ENCODE data around the gene CDCA3. TPM values are rescaled to one million over a fixed set of nuclear protein-coding genes. Genes with fewer than 3 reads are reported as not detected.

The CDCA3 gene
- total and polyA plus RNA-seq, 8 donors, result 0.08 to 1.2 (median 0.73) TPM

DNA sequence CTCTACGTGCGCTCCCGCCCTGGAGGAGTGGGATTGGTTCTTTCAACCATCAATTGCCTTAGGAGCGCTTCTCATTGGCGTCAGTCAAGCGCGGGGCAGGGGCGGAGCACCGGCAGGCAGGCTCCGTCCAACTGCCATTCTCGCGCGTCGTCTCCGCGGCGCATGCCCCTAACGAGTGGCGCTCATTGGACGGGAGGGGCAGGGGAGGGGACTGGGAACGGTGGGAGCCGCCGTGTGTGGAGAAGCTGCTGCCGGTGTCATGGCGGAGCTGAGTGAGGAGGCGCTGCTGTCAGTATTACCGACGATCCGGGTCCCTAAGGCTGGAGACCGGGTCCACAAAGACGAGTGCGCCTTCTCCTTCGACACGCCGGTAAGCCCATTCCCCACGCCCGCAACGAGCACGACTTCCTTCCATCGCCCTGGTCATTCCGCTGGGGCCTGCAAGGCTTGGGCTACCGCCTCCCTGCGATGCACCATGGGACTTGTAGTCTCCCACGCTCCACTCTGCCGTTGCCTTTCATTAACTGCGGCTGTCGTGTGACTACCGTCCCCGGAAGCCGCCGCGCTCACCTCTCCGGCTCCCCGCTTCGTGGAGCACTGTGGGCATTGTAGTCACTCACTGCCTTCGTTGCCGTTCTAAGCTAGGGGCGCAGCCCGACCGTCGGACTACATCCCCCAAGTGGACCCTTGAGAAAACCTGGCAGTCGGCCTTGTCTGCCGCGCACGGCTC is 1.0 kb upstream of the CDCA3 start, which contains the start of gene USP5:
Gene USP5 (plus strand): TSS at position 230 of the 730 bp plus-strand sequence. CDS start 30 bp downstream, at position 260.
- ATAC-seq (peak; percentile 85 to 93 (median 88)), DNase-seq (peak; percentile 96 to 99 (median 99)), FAIRE-seq (peak; percentile 95)
- 0 to 1% methylated on average over 64 to 65 of the region's 65 CpGs for WGBS, 2 donors
- peaks cover 0 to 10% (median 7%) of the 10 kb centered on the region in 3 donors for H3K4me1 ChIP-seq
- H3K27me3 ChIP-seq, result no peaks in the 10 kb centered on the region
- H3K4me3 ChIP-seq, result peak within 1 kb of the TSS; percentile 29 to 61 (median 51)
- intact Hi-C loops (cut with DNase I), result no loop called here
- TF ChIP-seq, protein P1, sequence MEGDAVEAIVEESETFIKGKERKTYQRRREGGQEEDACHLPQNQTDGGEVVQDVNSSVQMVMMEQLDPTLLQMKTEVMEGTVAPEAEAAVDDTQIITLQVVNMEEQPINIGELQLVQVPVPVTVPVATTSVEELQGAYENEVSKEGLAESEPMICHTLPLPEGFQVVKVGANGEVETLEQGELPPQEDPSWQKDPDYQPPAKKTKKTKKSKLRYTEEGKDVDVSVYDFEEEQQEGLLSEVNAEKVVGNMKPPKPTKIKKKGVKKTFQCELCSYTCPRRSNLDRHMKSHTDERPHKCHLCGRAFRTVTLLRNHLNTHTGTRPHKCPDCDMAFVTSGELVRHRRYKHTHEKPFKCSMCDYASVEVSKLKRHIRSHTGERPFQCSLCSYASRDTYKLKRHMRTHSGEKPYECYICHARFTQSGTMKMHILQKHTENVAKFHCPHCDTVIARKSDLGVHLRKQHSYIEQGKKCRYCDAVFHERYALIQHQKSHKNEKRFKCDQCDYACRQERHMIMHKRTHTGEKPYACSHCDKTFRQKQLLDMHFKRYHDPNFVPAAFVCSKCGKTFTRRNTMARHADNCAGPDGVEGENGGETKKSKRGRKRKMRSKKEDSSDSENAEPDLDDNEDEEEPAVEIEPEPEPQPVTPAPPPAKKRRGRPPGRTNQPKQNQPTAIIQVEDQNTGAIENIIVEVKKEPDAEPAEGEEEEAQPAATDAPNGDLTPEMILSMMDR (IDR thresholded peaks at IDR 0.05), result no peak
- peaks cover 0 to 6% (median 6%) of the 10 kb centered on the region in 3 donors for H3K36me3 ChIP-seq
- H3K27ac ChIP-seq, result peak within 1 kb of the TSS; percentile 87 to 96 (median 94)
- H3K9me3 ChIP-seq, result no peaks in the 10 kb centered on the region

DNA sequence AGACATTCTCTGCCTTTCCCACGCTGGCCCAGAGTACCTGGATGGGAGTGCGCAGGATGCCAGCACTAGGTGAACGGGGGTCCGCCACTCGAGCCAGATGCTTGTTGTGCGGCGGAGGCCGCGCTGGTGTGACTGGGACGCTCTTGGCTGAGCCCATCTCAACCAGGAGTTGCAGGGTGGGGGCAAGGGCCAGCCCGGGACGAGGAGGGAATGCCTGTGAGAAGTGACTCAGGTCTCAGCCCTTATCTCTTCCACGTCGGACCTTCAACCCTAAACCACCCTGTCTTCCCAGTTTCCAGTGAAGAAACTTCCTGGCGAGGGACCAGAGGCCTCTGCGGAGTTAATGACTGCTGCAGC is 312 bp downstream of the CDCA3 start:
- H3K27me3 ChIP-seq, result no peaks in the 10 kb centered on the region
- no peaks in the 10 kb centered on the region for H3K36me3 ChIP-seq
- TF ChIP-seq, protein P1 (IDR thresholded peaks at IDR 0.05), result no peak
- peaks cover 0 to 10% (median 7%) of the 10 kb centered on the region in 3 donors for H3K4me1 ChIP-seq
- no peak overlapping the region for H3K27ac ChIP-seq
- DNase-seq, result peak in 2 of 6 donors; percentile 42 to 62
- H3K9me3 ChIP-seq, result no peaks in the 10 kb centered on the region
- no peak for FAIRE-seq
- intact Hi-C loops (cut with DNase I), result no loop called here
- ATAC-seq, result no peak
- WGBS, 2 donors, result 38 to 46% methylated on average over 14 to 16 of the region's 16 CpGs
- H3K4me3 ChIP-seq, result peak overlapping the region in 1 of 4 donors; percentile 49

DNA sequence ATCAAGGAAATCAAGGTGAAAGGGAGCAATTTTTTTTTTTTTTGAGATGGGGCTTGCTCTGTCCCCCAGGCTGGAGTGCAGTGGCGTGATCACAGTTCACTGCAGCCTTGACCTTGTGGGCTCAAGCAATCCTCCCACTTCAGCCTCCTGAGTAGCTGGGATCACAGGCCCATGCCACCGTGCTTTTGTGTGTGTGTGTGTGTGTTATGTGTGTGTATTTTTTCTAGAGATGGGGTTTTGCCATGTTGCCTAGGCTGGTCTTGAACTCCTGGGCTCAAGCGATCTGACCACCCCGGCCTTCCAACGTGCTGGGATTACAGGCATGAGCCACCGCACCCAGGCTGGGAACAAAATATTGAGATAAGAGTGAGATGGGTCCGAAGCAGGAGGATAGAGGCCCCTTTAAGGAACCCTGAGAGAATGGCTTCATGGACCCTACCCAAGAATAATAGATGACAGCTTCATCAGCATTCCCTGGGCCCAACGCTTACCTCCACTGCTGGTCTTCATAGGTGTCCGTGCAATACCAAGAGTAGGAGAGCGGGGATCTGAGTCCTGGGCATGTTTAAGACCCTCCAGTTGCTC is 1.0 kb downstream of the CDCA3 start:
- H3K4me3 ChIP-seq, result no peak overlapping the region
- H3K27me3 ChIP-seq, result no peaks in the 10 kb centered on the region
- H3K36me3 ChIP-seq, result no peaks in the 10 kb centered on the region
- H3K4me1 ChIP-seq, result peaks cover 0 to 10% (median 7%) of the 10 kb centered on the region in 3 donors
- FAIRE-seq (no peak), ATAC-seq (no peak), DNase-seq (peak in 1 of 6 donors; percentile 16)
- 77 to 81% methylated on average over 10 of the region's 10 CpGs for WGBS, 2 donors
- no peak overlapping the region for H3K27ac ChIP-seq
- intact Hi-C loops (cut with DNase I), result no loop called here
- H3K9me3 ChIP-seq, result no peaks in the 10 kb centered on the region
- TF ChIP-seq, protein P1 (IDR thresholded peaks at IDR 0.05), result no peak

DNA sequence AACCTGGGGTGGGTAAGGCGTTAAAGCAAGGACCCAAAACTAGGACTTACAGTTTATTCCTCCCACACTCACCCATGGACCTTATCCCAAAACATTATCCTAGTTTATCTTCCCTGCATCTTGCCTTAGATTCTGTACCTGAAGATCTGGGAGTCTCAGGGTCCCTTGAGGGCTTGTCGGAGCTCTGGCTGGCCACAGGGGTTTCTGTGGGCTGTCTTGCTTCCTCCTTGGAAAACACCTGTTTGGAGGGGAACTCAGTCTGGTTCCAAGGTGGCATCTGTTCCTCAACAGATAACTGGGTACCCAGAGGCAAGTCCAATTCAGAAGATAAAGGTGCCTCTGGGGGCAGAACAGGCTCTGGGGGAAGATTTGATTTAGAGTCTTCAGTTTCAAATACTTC is 1.7 kb downstream of the CDCA3 start:
- DNase-seq, result no peak
- no peak for FAIRE-seq
- TF ChIP-seq, protein P1 (IDR thresholded peaks at IDR 0.05), result no peak
- Histone ChIP-seq H3K36me3 (no peaks in the 10 kb centered on the region), H3K9me3 (no peaks in the 10 kb centered on the region), H3K4me1 (peaks cover 0 to 10% (median 7%) of the 10 kb centered on the region in 3 donors), H3K27me3 (no peaks in the 10 kb centered on the region), H3K27ac (no peak overlapping the region), H3K4me3 (no peak overlapping the region)
- WGBS, 2 donors, result 92 to 94% methylated on average over 2 of the region's 2 CpGs
- intact Hi-C loops (cut with DNase I), result no loop called here
- no peak for ATAC-seq

DNA sequence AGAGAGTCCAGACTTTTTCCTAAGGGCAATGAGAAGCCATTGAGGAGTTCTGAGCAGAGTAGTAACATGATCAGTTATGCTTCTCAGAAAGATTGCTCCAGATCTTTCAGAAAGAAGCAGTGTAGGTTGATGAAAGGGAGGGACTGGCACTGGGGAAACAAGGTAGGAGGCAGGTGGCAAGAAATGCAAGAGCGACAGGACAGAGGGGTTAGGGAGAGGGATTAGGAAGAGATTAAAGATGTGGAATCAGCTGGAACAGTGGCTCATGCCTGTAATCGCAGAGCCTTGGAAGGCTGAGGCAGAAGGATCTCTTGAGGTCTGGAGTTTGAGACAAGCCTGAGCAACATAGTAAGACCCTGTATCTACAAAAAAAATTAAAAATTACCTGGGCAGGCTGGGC is 3.4 kb downstream of the CDCA3 start:
- Histone ChIP-seq H3K9me3 (no peaks in the 10 kb centered on the region), H3K4me3 (no peak overlapping the region), H3K27me3 (no peaks in the 10 kb centered on the region), H3K27ac (no peak overlapping the region), H3K36me3 (no peaks in the 10 kb centered on the region), H3K4me1 (peaks cover 0 to 3% (median 0%) of the 10 kb centered on the region in 3 donors)
- intact Hi-C loops (cut with DNase I), result no loop called here
- TF ChIP-seq, protein P1 (IDR thresholded peaks at IDR 0.05), result no peak
- no peak for DNase-seq
- ATAC-seq, result no peak
- FAIRE-seq, result no peak
- 96 to 100% methylated on average over 2 of the region's 2 CpGs for WGBS, 2 donors
